ENCODE measurements around the gene ATPAF2. TPM values are rescaled to one million over a fixed set of nuclear protein-coding genes. Genes with fewer than 3 reads are reported as not detected.

Gene ATPAF2
- total and polyA plus RNA-seq, 2 experiments from 2014 or later: 17.9 to 33.9 TPM

- H3K79me2 ChIP-seq: no peaks in the 10 kb centered on the region
- H3K27me3 ChIP-seq: no peaks in the 10 kb centered on the region
- H3K9me2 ChIP-seq (replicated peaks; ENCODE audit: insufficient read depth): no peaks in the 10 kb centered on the region
- H3K27ac ChIP-seq: no peak overlapping the region
- H3K4me1 ChIP-seq (ENCODE audit: insufficient read depth): no peaks in the 10 kb centered on the region
- WGBS (ENCODE audit: low lambda C conversion rate, missing lambda C conversion rate): 89% methylated on average over 8 of the region's 8 CpGs
- DNase-seq (ENCODE audit: low spot score): no peak
- H3K4me3 ChIP-seq: no peak overlapping the region
- TF ChIP-seq CTCF (IDR thresholded peaks at IDR 0.05; ENCODE audit: poor library complexity) (no peak), EZH2 (IDR thresholded peaks at IDR 0.05; ENCODE audit: borderline replicate concordance) (no peak), EZH2phosphoT487 (IDR thresholded peaks at IDR 0.05; ENCODE audit: low read depth, severe bottlenecking, unreplicated experiment) (no peak)
- H2AFZ ChIP-seq: no peak overlapping the region
- no peaks in the 10 kb centered on the region for H4K20me1 ChIP-seq (ENCODE audit: insufficient read depth, poor library complexity, severe bottlenecking)
- no peaks in the 10 kb centered on the region for H3K36me3 ChIP-seq (replicated peaks; ENCODE audit: insufficient read depth, low read depth)
- no peak overlapping the region for H3K4me2 ChIP-seq
- H3K9me3 ChIP-seq (ENCODE audit: low read depth): no peaks in the 10 kb centered on the region
Measured at GRCh38 chr17:18009609-18010420, 29.2 kb downstream of the ATPAF2 start.

GRCh38 chr17:18008496-18009268 lies 30.3 kb downstream of the ATPAF2 start:
- Histone ChIP-seq H4K20me1 (ENCODE audit: insufficient read depth, poor library complexity, severe bottlenecking) (no peaks in the 10 kb centered on the region), H3K27ac (no peak overlapping the region), H3K4me3 (no peak overlapping the region), H3K9me3 (ENCODE audit: low read depth) (no peaks in the 10 kb centered on the region), H3K4me1 (ENCODE audit: insufficient read depth) (no peaks in the 10 kb centered on the region), H3K79me2 (no peaks in the 10 kb centered on the region), H2AFZ (no peak overlapping the region), H3K36me3 (replicated peaks; ENCODE audit: insufficient read depth, low read depth) (no peaks in the 10 kb centered on the region), H3K4me2 (no peak overlapping the region), H3K9me2 (replicated peaks; ENCODE audit: insufficient read depth) (no peaks in the 10 kb centered on the region), H3K27me3 (no peaks in the 10 kb centered on the region)
- 75% methylated on average over 5 of the region's 5 CpGs for WGBS (ENCODE audit: low lambda C conversion rate, missing lambda C conversion rate)
- TF ChIP-seq EZH2phosphoT487 (IDR thresholded peaks at IDR 0.05; ENCODE audit: low read depth, severe bottlenecking, unreplicated experiment) (no peak), CTCF (IDR thresholded peaks at IDR 0.05; ENCODE audit: poor library complexity) (no peak), EZH2 (IDR thresholded peaks at IDR 0.05; ENCODE audit: borderline replicate concordance) (no peak)
- no peak for DNase-seq (ENCODE audit: low spot score)

- Histone ChIP-seq H3K79me2 (no peaks in the 10 kb centered on the region), H4K20me1 (ENCODE audit: insufficient read depth, poor library complexity, severe bottlenecking) (no peaks in the 10 kb centered on the region), H3K27ac (no peak overlapping the region), H3K36me3 (replicated peaks; ENCODE audit: insufficient read depth, low read depth) (no peaks in the 10 kb centered on the region), H3K9me3 (ENCODE audit: low read depth) (no peaks in the 10 kb centered on the region), H3K4me1 (ENCODE audit: insufficient read depth) (no peaks in the 10 kb centered on the region), H2AFZ (no peak overlapping the region), H3K27me3 (no peaks in the 10 kb centered on the region), H3K4me2 (no peak overlapping the region), H3K9me2 (replicated peaks; ENCODE audit: insufficient read depth) (no peaks in the 10 kb centered on the region), H3K4me3 (no peak overlapping the region)
- TF ChIP-seq EZH2phosphoT487 (IDR thresholded peaks at IDR 0.05; ENCODE audit: low read depth, severe bottlenecking, unreplicated experiment) (no peak), EZH2 (IDR thresholded peaks at IDR 0.05; ENCODE audit: borderline replicate concordance) (no peak), CTCF (IDR thresholded peaks at IDR 0.05; ENCODE audit: poor library complexity) (no peak)
- DNase-seq (ENCODE audit: low spot score): no peak
- 74% methylated on average over 30 of the region's 31 CpGs for WGBS (ENCODE audit: low lambda C conversion rate, missing lambda C conversion rate)
Measured at GRCh38 chr17:18006495-18007239, 32.3 kb downstream of the ATPAF2 start.
